ENCODE results near the gene TFB2M. TPM values are rescaled to one million over a fixed set of nuclear protein-coding genes. Genes with fewer than 3 reads are reported as not detected.
A peak's percentile ranks its signal among the peaks of the same experiment; 100 is the strongest.
"Not testable (repeated sequence)": the region's sequence is repeated elsewhere in the genome, so short reads cannot be mapped to it uniquely, and the experiment has no call there.

The TFB2M gene
- total RNA-seq, 4 donors from 2014 or later = 7.7 to 22.8 (median 10.7) TPM

DNA sequence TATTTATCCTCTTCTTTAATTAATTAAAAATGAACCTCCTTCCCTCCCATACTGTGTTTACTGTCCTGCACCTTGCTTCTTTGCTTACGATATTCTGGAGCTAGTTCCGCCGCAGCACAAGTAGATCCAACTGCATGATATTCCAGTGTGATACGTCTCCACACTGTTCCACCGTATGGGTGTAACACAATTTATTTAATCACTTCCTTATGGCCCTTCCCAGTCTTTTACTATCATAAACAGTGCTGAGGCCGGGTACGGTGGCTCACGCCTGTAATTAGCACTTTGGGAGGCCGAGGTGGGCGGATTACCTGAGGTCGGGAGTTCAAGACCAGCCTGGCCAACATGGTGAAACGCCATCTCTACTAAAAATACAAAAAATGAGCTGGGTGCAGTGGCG, 25.9 kb upstream of the TFB2M start:
- ATAC-seq (ENCODE audit: low FRiP score) = no peak
- TF ChIP-seq CTCF (IDR thresholded peaks at IDR 0.05) = no peak

GRCh38 chr1:246591504-246591903, 25.4 kb upstream of the TFB2M start:
- DNase-seq (ENCODE audit: low spot score) (no peak), ATAC-seq (ENCODE audit: low FRiP score) (no peak)
- TF ChIP-seq CTCF (IDR thresholded peaks at IDR 0.05) = no peak

More for the DNA sequence above, 25.9 kb upstream of the TFB2M start:
- DNase-seq (ENCODE audit: low spot score) = no peak

DNA sequence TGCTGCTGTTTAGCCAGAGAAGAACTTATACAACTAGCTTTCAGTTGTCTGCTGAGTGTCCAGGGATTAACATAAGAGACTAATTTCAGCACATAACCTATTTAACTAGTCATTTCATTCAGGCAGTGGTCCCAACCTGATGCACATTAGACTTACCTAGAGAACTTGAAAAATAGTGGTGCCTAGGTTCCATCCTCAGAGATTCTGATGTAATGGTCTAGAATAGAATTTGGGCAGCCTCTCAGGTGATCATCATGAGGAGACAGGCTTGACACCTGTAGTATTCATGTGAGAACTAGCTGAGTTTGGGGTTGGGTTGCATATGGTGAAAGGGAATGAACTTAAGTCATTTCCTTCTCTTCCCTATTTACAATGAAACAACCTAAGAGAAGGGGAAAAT, 25.0 kb upstream of the TFB2M start:
- ATAC-seq (ENCODE audit: low FRiP score) = no peak
- no peak for DNase-seq (ENCODE audit: low spot score)
- TF ChIP-seq CTCF (IDR thresholded peaks at IDR 0.05) = no peak

DNA sequence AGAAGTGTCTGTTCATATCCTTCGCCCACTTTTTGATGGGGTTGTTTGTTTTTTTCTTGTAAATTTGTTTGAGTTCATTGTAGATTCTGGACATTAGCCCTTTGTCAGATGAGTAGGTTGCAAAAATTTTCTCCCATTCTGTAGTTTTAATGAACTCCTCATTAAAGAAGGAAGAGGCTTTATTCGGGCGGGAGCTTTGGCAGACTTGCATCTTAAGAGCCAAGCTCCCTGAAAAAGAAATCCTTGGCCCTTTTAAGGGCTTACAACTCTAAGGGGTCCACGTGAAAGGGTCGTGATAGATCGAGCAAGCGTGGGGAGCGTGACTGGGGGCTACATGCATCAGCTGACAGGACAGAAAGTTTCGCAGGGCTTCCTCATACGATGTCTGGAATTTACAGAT, 23.9 kb upstream of the TFB2M start:
- not testable (repeated sequence) for DNase-seq (ENCODE audit: low spot score); ATAC-seq (ENCODE audit: low FRiP score)

DNA sequence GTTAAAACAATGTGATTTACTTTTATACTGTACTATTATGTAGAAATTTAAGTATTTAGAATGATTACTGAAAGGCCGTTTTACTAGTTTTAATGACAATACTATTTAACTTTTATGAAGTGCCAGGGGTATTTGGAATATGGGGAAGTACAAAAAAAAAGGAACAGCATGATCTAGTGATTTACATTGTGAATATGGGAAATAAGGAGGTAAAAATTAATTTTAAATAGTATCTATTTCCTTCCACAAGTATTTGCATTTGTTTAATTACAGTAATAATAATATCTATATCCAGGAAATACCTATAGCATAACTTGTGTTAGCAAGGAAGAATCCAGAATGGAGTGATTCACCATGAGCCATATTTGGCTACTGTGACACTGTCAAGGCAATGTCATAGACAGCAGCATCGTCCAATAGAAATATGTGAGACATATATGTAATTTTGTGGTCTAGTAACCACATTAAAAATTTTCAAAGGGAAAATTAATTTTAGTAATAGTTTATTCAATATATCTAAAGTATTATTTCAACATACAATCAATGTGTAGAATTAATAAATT, 22.2 kb upstream of the TFB2M start:
- ATAC-seq (ENCODE audit: low FRiP score) = no peak
- TF ChIP-seq CTCF (IDR thresholded peaks at IDR 0.05) = no peak
- no peak for DNase-seq (ENCODE audit: low spot score)

DNA sequence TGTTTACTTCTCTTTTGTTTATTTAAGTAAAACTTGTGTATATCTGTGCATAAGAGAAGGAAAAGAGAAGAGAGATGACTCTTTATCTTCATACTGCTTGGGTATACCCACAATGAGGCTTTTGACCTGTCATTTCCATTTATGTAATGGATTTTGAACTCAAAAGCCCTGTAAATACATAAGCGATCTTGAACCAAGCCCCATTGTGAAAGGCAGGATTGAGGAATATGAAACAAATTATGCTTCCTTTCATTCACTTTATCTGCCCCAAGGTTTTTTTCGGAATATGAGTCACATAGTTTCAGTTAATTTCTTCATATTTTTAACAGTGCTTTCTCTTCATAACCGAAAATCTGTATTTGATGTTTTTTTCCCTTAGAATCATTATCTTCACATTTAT, 21.5 kb upstream of the TFB2M start:
- DNase-seq (ENCODE audit: low spot score) = no peak
- TF ChIP-seq CTCF (IDR thresholded peaks at IDR 0.05) = no peak
- ATAC-seq (ENCODE audit: low FRiP score) = peak; percentile 65

- DNase-seq (ENCODE audit: low spot score) (no peak), ATAC-seq (ENCODE audit: low FRiP score) (no peak)
- TF ChIP-seq CTCF (IDR thresholded peaks at IDR 0.05) = no peak
Observed at GRCh38 chr1:246587032-246587431, 21.0 kb upstream of the TFB2M start.

Measured in omental fat pad (tissue), 4 donors.